HEK293 (cell line): ENCODE data around the gene ACTR6.

ENCODE experiments used
- ATF2 ChIP-seq: fragments of 450-650 bp; formaldehyde crosslinking; IDR thresholded peaks from 2 replicates; pipeline ENCODE4 v1.5.1; 2016; ENCODE audit warnings: missing biosample characterization, missing genetic modification characterization, low read depth
- BCL11B ChIP-seq: fragments of 450-650 bp; formaldehyde crosslinking; IDR thresholded peaks from 2 replicates; pipeline ENCODE4 v1.5.1; 2016; ENCODE audit warnings: low read depth, missing biosample characterization, missing genetic modification characterization
- EGR2 ChIP-seq: fragments of 450-650 bp; formaldehyde crosslinking; IDR thresholded peaks from 2 replicates; pipeline ENCODE4 v1.5.1; 2016; ENCODE audit warnings: low read depth, missing biosample characterization, missing genetic modification characterization
- HIC1 ChIP-seq: fragments of 450-650 bp; formaldehyde crosslinking; IDR thresholded peaks from 2 replicates; pipeline ENCODE4 v1.5.1; 2016; ENCODE audit warnings: missing biosample characterization, missing genetic modification characterization
- HOXC10 ChIP-seq: sonication (generic); formaldehyde crosslinking; IDR thresholded peaks from 2 replicates; pipeline ENCODE4 v1.8.1; 2023; ENCODE audit warnings: mild to moderate bottlenecking, missing genetic modification reagents
- SP7 ChIP-seq: fragments of 450-650 bp; formaldehyde crosslinking; IDR thresholded peaks from 2 replicates; pipeline ENCODE4 v1.5.1; 2016; ENCODE audit warnings: missing biosample characterization, missing genetic modification characterization
- ZBTB49 ChIP-seq: fragments of 450-650 bp; formaldehyde crosslinking; IDR thresholded peaks from 2 replicates; pipeline ENCODE4 v1.5.1; 2016; ENCODE audit warnings: missing biosample characterization, missing genetic modification characterization, low read depth
- ZFHX2 ChIP-seq: fragments of 450-650 bp; formaldehyde crosslinking; conservative IDR thresholded peaks from 2 replicates; pipeline ENCODE4 v1.5.1; 2016; ENCODE audit warnings: missing biosample characterization, missing genetic modification characterization
- ZNF184 ChIP-seq: fragments of 450-650 bp; IDR thresholded peaks from 2 replicates; pipeline ENCODE4 v1.5.1; 2018; ENCODE audit warnings: missing biosample characterization, mild to moderate bottlenecking, missing genetic modification characterization
- ZNF239 ChIP-seq: fragments of 450-650 bp; formaldehyde crosslinking; IDR thresholded peaks from 2 replicates; pipeline ENCODE4 v1.5.1; 2016; ENCODE audit warnings: missing biosample characterization, missing genetic modification characterization
- ZNF280C ChIP-seq: fragments of 450-650 bp; formaldehyde crosslinking; IDR thresholded peaks from 2 replicates; pipeline ENCODE4 v1.5.1; 2016; ENCODE audit warnings: missing biosample characterization, missing genetic modification characterization
- ZNF324 ChIP-seq: fragments of 450-650 bp; formaldehyde crosslinking; IDR thresholded peaks from 2 replicates; pipeline ENCODE4 v1.5.1; 2016; ENCODE audit warnings: missing biosample characterization, missing genetic modification characterization
- ZNF350 ChIP-seq: fragments of 450-650 bp; formaldehyde crosslinking; IDR thresholded peaks from 2 replicates; pipeline ENCODE4 v1.5.0; 2017; ENCODE audit warnings: missing biosample characterization, mild to moderate bottlenecking, missing genetic modification characterization
- ZNF366 ChIP-seq: fragments of 450-650 bp; formaldehyde crosslinking; conservative IDR thresholded peaks from 2 replicates; pipeline ENCODE4 v1.5.1; 2016; ENCODE audit warnings: missing biosample characterization, missing genetic modification characterization
- ZNF416 ChIP-seq: fragments of 450-650 bp; formaldehyde crosslinking; IDR thresholded peaks from 2 replicates; pipeline ENCODE4 v1.5.1; 2016; ENCODE audit warnings: missing biosample characterization, missing genetic modification characterization
- ZNF433 ChIP-seq: fragments of 450-650 bp; formaldehyde crosslinking; IDR thresholded peaks from 2 replicates; pipeline ENCODE4 v1.5.1; 2016; ENCODE audit warnings: missing biosample characterization, missing genetic modification characterization, low read depth
- ZNF48 ChIP-seq: fragments of 450-650 bp; formaldehyde crosslinking; IDR thresholded peaks from 2 replicates; pipeline ENCODE4 v1.5.1; 2016; ENCODE audit warnings: missing biosample characterization, missing genetic modification characterization
- ZNF518A ChIP-seq: fragments of 450-650 bp; formaldehyde crosslinking; conservative IDR thresholded peaks from 2 replicates; pipeline ENCODE4 v1.5.1; 2016; ENCODE audit warnings: low read depth, missing biosample characterization, missing genetic modification characterization
- ZNF585B ChIP-seq: fragments of 450-650 bp; formaldehyde crosslinking; IDR thresholded peaks from 2 replicates; pipeline ENCODE4 v1.5.1; 2016; ENCODE audit warnings: missing biosample characterization, missing genetic modification characterization
- ZNF624 ChIP-seq: fragments of 450-650 bp; formaldehyde crosslinking; IDR thresholded peaks from 2 replicates; pipeline ENCODE4 v1.5.1; 2017; ENCODE audit warnings: missing biosample characterization, missing genetic modification characterization
- ZNF658 ChIP-seq: fragments of 450-650 bp; formaldehyde crosslinking; IDR thresholded peaks from 2 replicates; pipeline ENCODE4; 2016; ENCODE audit warnings: missing biosample characterization, missing genetic modification characterization
- ZNF792 ChIP-seq: fragments of 450-650 bp; formaldehyde crosslinking; IDR thresholded peaks from 2 replicates; pipeline ENCODE4 v1.5.1; 2016; ENCODE audit warnings: missing biosample characterization, missing genetic modification characterization
- ZNF843 ChIP-seq: fragments of 450-650 bp; formaldehyde crosslinking; IDR thresholded peaks from 2 replicates; pipeline ENCODE4 v1.5.1; 2016; ENCODE audit warnings: missing biosample characterization, missing genetic modification characterization

Gene ACTR6

GRCh38 chr12:100265732-100266584 lies 65.3 kb downstream of the ACTR6 start (continued):
- TF ChIP-seq HOXC10 (no peak), ZNF624 (tag by site-specific recombination) (no peak), BCL11B (tag by site-specific recombination) (no peak), ZNF585B (tag by site-specific recombination) (no peak), ZNF239 (tag by site-specific recombination) (no peak), ZNF518A (tag by site-specific recombination) (no peak), ZNF416 (no peak), ZNF658 (tag by site-specific recombination) (no peak), SP7 (tag by site-specific recombination) (no peak), ZNF350 (tag by site-specific recombination) (no peak), ZNF843 (tag by site-specific recombination) (no peak), ZFHX2 (peak; percentile 87), ZNF324 (tag by site-specific recombination) (no peak), HIC1 (tag by site-specific recombination) (0 out of 2 replicates have a peak, but pooled peaks have one; percentile 23), EGR2 (peak; percentile 83), ZNF792 (no peak), ZBTB49 (tag by site-specific recombination) (no peak), ZNF366 (tag by site-specific recombination) (no peak), ATF2 (tag by site-specific recombination) (no peak), ZNF48 (tag by site-specific recombination) (no peak), ZNF280C (tag by site-specific recombination) (no peak), ZNF433 (tag by site-specific recombination) (0 out of 2 replicates have a peak, but pooled peaks have one; percentile 16), ZNF184 (no peak)
